GM18505 (cell line): ENCODE measurements around the gene OR6N1.

Source experiments
- ATAC-seq: cut with Tn5 transposase; IDR thresholded peaks from one replicate; pipeline ENCODE4 v1.9.1; 2021; ENCODE audit not compliant: unreplicated experiment
- POLR2A ChIP-seq: IDR thresholded peaks from 4 replicates; pipeline ENCODE4 v1.6.1; 2011; ENCODE audit warnings: borderline replicate concordance; ENCODE audit not compliant: insufficient read depth, insufficient read length; ENCODE audit errors: extremely low read depth

OR6N1 gene

GRCh38 chr1:158719664-158720063 lies 52.3 kb downstream of the OR6N1 start:
- no peak for ATAC-seq
- TF ChIP-seq POLR2A: no peak

- TF ChIP-seq POLR2A: no peak
- no peak for ATAC-seq
Measured at GRCh38 chr1:158717344-158717743, 54.7 kb downstream of the OR6N1 start.

DNA sequence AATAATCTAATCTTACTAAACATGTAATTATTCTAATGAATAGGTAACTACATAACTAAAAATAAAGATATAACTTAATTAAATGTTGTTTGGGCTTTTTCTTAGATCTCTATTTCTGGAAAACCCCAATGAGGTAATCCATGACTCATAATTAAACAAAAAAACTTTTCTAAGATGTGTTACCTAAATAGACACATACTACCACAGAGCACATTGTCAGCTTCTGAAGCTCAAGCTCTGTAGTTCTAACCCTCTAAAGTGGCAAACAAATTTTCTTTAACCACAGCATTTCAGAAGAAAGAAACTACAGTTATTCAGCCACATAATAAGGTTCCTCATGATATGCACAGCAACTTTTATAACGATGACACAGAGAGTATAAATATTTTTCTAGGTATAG lies 55.7 kb downstream of the OR6N1 start:
- ATAC-seq: no peak
- no peak for TF ChIP-seq POLR2A

- no peak for ATAC-seq
- no peak for TF ChIP-seq POLR2A
Measured at GRCh38 chr1:158714754-158715153, 57.2 kb downstream of the OR6N1 start.
